GM18909 (cell line): ENCODE results near the gene PPP2R5C.

ENCODE experiments used
- ATAC-seq: cut with Tn5 transposase; IDR thresholded peaks from one replicate; pipeline ENCODE4 v1.9.1; 2021; ENCODE audit warnings: mild to moderate bottlenecking; ENCODE audit not compliant: unreplicated experiment, poor library complexity

PPP2R5C gene

DNA sequence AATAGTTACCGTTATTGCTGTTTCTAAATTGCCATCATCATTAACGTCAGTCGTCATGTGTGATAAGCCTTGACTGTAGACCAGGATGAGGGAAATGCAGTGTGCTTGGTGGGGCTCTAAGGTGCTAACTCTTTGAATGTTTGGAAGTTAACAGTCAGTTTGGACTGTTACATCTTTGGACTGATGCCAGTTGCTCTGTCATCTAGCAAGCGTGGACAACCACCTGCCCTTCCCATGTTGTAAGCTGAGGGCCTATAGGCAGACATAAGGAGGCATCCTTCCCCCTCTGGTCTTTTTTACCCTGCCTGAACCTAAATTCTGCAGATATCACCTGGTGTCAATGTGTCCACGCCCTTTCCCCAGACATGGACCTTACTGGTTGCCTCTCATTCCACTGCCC lies 94.4 kb downstream of the PPP2R5C start:
- no peak for ATAC-seq

DNA sequence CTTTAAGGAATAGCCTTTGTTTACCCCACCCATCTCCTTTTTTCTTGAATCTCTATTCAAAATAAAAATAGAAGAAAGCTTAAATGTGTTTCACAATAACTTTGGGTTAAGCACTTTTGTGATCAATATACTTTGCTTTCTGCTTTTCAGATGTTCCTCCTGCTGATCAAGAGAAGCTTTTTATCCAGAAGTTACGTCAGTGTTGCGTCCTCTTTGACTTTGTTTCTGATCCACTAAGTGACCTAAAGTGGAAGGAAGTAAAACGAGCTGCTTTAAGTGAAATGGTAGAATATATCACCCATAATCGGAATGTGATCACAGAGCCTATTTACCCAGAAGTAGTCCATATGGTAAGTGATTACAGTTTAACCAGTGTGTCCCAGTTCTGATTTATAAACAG lies 95.0 kb downstream of the PPP2R5C start:
- no peak for ATAC-seq

DNA sequence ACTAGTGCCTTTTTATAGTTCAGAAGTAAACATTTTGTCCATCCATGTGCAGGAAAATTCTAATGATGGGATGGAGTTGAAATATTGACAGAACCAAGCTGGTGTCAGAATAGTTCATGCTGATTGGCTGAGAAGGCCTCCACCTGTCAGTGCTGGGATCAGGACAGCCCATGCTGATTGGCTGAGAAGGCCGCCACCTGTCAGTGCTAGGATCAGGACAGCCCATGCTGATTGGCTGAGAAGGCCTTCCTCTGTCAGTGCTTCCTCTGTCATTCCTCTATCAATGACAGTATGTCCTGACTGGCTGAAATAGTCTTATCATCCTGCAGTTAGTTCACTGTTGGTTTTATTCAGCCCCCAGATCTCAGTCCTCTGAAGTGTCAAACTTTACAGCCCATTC lies 95.7 kb downstream of the PPP2R5C start:
- no peak for ATAC-seq

DNA sequence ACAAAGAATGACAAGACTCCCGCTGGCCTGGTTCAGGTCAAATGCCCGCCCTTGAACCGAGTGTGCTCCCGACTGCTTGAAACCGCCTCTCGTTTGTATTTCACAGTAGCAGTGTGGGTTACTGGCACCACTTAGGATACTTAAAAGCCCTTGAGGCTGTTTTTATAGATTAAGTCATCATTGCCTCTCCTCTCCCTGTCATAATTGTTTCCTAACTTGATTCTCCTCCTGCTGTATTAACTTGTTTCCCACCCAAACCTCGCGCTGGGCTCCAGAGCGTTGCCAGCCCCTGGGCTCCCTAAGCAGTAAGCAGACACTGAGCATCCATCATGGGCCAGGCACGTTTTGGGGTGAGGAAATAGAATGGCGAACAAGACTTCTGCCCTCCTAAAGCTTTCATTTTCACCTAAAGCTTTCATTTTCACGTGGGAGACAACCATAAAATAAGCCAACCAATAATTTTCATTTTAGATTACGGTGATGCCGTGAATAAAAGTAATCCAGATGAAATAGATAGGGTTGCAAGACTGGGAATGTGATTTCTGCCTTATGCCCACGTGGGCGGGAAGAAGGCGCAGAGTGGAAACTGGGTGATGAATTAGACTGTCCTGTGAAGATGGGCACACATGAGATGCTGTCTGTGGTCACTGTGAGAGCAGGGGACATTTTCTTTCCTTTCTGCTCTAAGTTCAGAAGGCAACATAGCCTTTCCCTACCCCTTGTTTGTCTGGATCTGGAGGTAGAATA lies 97.5 kb downstream of the PPP2R5C start:
- no peak for ATAC-seq

DNA sequence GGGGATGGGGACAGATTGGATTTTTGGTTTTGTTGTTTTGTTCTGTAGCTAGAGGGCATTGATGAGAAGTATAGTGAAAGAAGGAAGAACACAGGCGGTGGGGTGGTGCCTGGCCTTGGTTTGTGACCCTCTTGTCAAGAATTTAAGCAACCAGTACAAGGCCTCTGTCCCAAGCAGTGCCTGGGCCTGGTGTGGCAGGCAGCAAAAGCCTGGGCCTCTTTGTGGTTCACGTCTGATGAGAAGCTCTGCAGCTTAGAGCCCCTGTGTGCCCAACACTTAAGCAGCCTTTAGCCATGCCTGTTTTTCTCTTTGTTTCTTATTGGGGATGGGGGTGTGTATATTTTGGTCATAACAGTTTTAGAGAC lies 98.0 kb downstream of the PPP2R5C start:
- no peak for ATAC-seq

DNA sequence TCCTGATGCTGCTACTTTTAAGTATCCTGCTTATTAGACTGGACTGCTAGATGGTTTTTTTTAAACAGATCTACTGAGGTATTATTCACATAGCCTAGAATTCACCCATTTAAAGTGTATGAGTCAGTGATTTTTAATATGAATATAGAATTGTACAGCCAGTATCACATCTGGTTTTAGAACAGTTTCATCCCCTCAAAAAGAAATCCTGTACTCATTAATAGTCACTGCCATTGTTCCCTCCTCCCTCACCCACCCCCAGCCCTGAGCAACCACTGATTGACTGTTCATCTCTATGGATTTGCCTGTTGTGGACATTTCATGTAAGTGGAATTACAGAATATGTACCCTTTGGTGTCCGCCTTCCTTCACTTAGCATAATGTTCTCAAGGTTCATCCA lies 98.4 kb downstream of the PPP2R5C start:
- ATAC-seq = no peak

DNA sequence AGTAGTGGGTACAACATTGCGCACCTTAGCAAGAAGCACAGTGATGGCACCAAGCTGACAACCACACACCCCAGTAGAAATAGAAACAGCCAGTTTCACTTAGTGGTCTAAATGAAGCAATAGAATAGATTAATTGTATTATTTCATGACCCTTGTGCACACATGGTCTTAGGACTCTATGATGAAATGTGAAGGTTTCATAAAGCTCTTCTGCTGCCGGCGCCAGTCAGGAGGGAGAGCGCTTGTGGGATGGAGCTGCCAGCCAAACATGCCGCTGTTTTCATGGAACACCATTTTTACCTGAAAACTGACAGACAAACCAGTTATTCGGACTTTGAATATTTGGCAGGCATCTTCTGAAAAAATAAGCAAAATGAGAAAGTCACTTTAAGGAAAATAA lies 100.0 kb downstream of the PPP2R5C start:
- no peak for ATAC-seq

DNA sequence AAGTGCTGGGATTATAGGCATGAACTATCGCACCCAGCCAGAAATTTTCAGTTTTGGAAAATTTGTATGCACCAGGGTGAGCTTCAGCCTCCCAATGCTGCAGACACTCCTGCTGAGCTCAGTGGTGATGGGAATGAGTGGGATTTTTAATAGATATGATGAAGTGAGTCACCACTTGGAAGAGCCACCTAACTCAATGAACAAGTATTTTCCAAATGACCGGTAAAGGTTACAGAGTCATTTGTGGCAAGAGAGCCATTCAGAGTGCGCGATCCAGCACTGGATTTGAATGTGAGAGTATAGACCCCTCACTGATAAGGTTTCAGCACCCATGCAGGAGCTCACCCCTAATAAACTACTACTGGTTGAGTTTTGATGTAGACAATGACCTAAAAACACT lies 100.7 kb downstream of the PPP2R5C start:
- ATAC-seq = no peak

DNA sequence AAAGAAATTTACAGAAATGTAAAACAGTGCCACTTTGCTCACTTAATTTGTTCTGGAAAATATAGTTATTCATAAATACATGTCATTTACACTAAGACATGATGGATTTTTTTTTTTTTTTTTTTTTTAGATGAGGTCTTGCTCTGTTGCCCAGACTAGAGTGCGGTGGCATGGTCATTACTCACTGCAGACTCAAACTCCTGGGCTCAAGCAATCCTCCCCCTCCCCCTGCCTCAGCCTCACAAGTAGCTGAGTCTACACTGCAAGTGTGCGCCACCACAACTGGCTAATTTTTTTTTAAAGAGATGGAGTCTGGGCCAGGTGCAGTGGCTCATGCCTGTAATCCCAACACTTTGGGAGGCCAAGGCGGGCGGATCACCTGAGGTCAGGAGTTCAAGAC lies 101.2 kb downstream of the PPP2R5C start:
- no peak for ATAC-seq

DNA sequence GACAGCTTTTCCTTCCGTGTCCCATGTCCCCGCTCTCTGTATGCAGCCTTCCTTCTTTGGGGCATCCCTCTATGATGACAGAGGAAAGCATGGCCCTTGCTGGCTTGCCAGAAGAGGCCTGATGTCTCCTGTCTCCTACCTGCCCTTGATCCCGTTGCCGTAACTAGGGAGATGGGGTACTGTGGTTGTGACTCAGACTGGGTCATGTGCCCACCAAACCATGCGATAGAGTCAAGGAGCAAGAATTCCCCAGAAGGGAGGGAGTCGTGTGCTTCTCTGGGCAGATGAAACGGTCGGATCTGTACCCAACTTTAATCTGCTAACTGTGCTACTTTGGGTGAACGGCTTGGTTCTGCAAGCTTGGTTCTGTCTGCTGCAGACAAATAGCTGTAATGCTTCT lies 103.8 kb downstream of the PPP2R5C start:
- no peak for ATAC-seq

DNA sequence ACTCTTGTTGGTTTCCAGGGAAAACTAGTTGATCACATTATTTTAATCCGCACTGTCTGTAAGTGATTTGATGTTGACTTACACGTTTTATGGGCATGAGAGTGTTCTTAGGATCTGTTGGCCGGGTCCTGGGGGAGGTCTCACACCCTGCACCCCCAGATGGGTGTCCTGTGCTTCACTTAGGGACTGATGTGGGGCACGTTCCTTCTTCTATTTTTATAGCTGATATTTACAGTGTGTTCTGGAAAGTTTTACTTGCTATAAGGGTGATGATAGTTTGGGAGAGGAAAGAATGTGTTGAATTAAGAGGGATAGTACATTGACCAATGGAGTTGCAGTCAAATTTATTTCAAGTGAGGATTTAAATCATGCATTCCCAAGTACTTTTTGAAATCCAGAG lies 106.3 kb downstream of the PPP2R5C start:
- ATAC-seq = no peak

DNA sequence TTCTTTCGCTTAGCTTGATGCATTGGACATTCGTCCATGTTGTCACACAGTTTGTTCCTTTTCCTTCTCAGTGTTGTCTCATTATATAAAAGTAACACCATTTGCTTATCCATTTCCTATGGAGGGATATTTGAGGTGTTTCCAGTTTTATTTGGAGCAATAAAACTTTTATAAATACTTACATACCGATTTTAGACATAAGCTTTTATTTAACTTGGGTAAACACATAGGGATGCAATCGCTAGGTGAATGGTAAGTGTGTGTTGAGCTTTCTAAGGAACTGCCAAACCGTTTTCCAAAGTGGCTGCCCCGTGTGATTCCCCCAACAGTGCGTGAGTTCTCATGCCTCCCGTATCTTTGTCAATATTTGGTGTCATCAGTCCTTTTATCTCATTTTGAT lies 107.7 kb downstream of the PPP2R5C start:
- ATAC-seq = no peak

DNA sequence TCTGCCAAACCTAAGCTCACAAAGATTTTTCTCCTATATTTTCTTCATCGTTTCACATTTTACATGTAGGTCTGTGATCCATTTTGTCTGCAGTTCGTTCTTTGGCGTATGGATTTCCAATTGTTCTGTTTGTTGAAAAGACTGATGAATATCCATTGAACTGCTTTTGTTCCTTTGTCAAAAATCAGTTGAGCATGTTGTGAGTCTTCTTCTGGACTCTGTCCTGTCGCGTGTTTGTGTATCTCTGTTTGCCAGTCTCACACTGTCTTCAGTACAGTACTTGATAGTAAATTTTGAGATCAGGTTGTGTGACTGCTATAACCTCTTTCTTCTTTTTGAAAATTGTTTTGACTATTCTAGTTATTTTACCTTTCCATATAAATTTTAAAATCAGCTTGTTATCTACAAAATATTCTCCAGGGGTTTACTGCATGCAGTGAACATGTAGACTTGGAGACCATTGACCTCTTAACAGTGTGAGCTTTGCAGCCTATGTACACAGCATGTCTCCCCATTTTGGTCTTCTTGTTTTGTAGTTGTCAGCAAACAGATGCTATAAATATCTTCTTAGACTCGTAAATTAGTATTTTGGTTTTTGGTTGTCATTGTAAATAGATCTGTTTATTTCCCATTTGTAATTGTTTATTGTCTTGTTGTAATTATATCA lies 108.9 kb downstream of the PPP2R5C start:
- no peak for ATAC-seq

DNA sequence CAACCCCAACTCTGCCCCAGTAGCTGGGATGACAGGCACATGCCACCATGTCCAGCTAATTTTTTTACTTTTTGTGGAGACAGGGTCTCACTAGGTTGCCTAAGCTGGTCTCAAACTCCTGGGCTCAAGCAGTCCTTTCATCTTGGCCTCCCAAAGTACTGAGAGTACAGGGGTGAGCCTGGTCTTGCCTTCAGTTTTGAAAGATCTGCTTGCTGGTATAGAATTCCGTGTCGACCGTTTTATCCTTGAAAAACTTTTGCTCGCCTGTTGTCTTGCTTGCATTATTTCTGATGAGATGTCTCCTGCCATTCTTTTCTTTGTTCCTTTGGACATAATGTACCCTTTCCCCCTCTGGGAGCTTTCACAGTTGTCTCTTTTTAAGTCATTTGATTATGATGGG lies 110.8 kb downstream of the PPP2R5C start:
- no peak for ATAC-seq

DNA sequence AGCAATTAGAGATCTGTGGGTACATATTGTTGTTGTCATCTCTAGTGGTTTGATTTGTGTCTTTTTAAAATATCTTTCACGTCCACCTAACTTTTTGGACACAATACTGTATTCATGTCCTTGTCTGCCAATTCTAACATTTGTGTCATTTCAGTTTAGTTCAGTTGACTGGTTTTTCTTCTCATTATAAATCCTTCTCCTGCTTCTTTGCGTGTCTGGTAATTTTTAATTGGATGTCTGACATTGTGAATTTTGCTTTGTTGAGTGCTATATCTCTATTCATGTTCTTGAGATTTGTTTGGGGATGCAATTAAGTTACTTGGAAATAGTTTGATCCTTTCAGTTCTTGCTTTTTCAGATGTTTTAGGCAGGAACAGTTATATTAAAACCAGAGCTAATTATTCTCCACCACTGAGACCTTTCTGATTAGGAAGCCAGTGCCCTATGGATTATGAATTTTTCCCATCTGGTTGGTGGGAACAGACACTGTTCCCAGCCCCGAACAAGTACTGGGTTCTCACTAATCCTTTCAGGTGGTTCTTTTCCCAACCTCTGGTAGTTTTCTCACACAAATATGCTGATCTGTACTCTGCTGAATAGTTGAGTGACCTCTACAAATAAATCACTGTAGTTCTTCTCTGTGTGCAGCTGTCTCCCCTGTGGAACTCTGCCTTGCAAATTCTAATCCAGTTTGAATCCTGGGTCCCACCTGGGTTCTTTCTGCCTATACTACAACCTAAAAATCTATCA lies 111.7 kb downstream of the PPP2R5C start:
- ATAC-seq = no peak

DNA sequence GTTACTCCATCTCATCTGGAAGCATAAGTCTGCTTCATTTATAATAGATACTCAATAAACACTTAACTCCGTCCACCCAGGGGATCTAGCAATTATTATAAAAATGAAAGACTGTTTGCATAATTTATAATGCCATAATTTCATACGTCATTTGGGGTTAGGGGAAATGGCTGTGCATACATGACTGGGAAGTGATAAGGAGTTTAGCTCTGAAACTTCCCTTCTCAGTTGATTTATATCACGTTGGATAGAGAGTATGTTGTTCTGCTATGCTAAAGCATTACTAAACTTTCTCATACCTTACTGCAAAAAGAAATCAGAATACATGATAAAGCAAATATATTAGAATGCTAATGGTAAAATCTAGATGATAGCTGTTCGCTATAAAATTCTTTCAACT lies 112.5 kb downstream of the PPP2R5C start:
- no peak for ATAC-seq

DNA sequence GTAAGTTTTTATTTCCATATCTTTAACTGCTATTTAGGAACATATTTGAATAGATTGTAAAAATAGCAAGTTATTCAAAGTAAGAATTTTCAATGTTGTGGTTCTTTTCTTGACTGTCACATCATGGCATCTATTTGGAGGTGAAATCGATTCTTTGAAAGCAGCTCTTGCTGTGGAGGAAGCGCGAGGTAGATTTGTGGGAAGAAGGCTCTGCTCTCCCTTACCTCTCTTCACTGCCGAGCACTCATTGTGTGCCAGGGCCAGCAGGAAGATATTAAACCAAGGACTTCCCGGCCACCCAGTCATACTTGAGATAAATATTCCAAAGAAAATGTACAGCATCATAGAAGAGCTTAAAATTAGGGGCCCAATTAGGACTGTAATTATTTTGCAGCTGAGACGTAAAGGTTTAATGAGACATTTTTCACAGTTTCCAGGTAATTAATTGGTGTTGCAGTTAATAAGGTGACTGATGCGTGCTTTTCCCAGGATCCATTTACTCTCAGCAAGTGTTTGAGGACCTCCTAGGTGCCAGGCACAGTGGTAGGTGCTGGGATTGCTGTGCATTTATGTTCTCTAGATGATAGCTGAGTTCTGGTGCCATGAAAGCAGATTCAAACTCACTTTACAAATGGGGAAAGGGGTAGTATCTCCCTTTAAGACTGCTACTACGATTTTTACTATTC lies 113.7 kb downstream of the PPP2R5C start:
- ATAC-seq = no peak

DNA sequence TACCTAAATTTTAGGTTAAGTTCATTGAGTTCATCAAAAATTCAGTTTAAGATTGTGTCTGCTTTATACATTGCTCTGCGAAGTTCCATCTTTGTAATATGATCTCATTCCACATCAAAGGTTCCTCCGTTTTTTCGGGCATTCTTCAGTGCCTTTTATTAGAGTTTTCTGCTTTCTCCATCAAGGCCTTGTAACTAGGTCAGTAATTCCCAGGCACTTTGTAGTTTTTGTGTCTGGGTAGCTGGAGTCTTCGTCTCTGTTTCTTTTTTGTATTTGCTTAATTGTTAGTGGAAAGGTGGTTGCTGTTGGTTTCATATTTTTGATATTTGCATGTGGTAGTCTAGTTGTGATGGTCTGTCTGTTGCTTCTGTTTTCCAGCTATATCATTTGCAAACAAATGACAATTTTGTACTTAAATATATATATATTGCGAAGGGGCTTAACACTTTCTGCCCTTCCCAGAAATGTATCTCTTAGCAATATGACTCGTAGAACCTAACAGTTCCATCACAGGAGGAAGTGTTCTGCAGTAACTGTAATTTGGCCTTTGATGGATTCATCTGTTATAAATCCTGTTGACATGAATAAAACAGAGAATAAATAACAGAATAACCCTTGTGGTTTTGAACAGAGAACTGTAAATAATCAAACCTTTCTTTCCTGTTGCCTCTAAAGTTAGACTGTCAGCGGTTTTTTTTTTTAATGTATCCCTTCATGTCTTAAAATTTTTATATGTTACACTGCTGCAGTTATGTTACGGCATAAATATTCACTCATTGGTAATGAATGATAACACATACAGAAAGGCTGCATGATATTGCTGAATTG lies 114.4 kb downstream of the PPP2R5C start:
- peak; percentile 44 for ATAC-seq

DNA sequence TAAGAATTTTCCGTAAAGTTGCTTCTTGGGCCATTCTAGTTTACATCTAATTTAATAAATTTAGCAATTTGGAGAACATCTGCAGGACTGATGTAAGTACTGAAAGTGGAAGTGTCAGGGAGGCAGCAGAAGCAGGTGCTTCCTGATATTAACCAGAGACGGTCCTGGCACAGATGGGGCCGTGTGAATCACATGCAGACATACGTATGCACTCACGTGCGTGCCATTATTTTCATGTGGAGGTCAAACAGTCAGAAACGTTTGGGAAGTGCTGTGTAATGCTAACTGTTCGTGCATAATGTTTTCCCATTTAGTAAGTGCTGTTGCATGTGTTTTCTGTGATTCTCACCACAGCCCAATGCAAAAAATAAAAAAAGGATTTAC lies 115.0 kb downstream of the PPP2R5C start:
- ATAC-seq = peak; percentile 86

DNA sequence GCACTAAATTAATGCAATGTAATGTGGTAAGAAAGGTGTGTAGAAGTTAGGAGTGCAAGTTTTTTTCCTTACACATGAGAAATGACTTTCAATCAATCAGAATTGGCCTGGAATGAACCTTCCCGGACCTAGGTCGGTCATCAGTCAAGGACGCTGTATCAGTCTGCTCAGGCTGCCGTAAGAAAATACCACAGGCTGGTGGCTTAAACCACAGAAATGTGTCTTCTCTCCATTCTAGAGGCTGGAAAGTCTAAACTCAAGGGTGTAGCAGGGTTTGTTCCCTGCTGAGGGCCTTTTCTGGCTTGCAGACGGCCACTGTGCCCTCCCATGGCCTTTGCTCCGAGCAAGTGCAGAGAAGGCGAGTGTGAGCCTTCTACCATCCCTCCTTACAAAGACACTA lies 116.3 kb downstream of the PPP2R5C start:
- no peak for ATAC-seq
